NOMO-1 treated with DMSO at 0.1 percent for 48 hours (cell line): ENCODE results near the gene CRADD.

Experiments used
- DNase-seq: peaks from one replicate; lab custom pipeline; 2025; ENCODE audit not compliant: unreplicated experiment; lab: John Stamatoyannopoulos, UW

The CRADD gene

GRCh38 chr12:93804392-93805179 is 127.4 kb downstream of the CRADD start:
- DNase-seq: no peak

- DNase-seq: no peak
Measured at GRCh38 chr12:93805736-93806141, 128.6 kb downstream of the CRADD start.

GRCh38 chr12:93807354-93807753 is 130.2 kb downstream of the CRADD start:
- no peak for DNase-seq

- no peak for DNase-seq
Measured at GRCh38 chr12:93808169-93808899, 131.2 kb downstream of the CRADD start.

- DNase-seq: no peak
Measured at GRCh38 chr12:93812626-93813025, 135.5 kb downstream of the CRADD start.

GRCh38 chr12:93813186-93813585 is 136.0 kb downstream of the CRADD start:
- DNase-seq: no peak

- DNase-seq: peak; percentile 51
Measured at GRCh38 chr12:93813972-93814821, 137.0 kb downstream of the CRADD start.

- DNase-seq: no peak
Measured at GRCh38 chr12:93818488-93819049, 141.4 kb downstream of the CRADD start.

GRCh38 chr12:93819050-93819491 is 141.9 kb downstream of the CRADD start:
- no peak for DNase-seq

- no peak for DNase-seq
Measured at GRCh38 chr12:93823616-93824391, 146.6 kb downstream of the CRADD start.

- DNase-seq: no peak
Measured at GRCh38 chr12:93824514-93825500, 147.6 kb downstream of the CRADD start.

- DNase-seq: no peak
Measured at GRCh38 chr12:93825501-93825888, 148.3 kb downstream of the CRADD start.

GRCh38 chr12:93825931-93826555 is 148.9 kb downstream of the CRADD start:
- DNase-seq: no peak

GRCh38 chr12:93827179-93827578 is 150.0 kb downstream of the CRADD start:
- no peak for DNase-seq

- no peak for DNase-seq
Measured at GRCh38 chr12:93827669-93828068, 150.5 kb downstream of the CRADD start.

GRCh38 chr12:93829016-93829415 is 151.8 kb downstream of the CRADD start:
- DNase-seq: no peak

- DNase-seq: no peak
Measured at GRCh38 chr12:93831374-93831773, 154.2 kb downstream of the CRADD start.

GRCh38 chr12:93832131-93832530 is 155.0 kb downstream of the CRADD start:
- DNase-seq: peak; percentile 46

GRCh38 chr12:93833946-93834345 is 156.8 kb downstream of the CRADD start:
- DNase-seq: no peak
